ENCODE data around the gene SCD5.
"Not testable (repeated sequence)": the region's sequence is repeated elsewhere in the genome, so short reads cannot be mapped to it uniquely, and the experiment has no call there.

SCD5 gene

DNA sequence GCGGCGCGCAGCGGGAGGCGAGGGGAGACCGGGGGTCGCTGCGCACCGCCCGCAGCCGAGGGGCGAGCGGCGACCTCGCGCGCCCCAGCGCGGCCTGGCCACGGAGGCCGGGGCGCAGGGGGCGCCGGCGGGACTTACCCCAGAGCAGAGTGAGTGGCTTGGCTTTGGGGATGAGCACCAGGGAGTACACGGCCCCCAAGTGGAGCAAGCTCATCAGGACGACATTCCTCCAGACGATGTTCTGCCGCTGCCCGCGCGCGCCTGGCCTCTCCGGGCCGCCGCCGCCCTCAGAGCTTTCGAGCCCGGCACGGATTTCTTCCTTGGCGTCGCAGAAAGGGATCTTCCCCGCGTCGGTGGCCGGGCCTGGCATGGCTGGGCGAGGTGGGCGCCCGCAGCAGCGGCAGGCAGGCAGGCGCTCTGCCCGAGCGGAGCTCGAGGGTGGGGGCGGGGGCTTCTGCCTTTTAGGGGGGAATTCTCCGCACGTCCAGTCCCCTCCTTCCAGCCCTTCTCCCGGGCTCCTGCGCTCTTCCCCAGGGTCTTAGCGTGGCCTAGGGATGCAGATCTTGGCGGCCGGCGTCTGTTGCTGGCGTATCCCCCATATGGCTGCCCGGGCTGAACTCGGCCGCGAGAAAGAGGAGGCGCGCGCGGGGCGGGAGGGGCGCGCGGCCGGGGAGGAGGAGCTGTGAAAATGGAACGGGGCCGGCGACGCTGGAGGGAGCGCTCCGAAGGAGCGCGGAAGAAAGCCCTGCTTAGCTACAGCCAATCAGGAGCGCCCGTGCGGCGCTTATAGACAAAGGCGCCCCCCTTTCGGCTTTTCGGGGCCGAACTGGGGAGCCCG lies at the start of gene SCD5:
Gene SCD5, minus strand, starts transcription at position 629 of the 838 bp plus-strand sequence. Its CDS starts 259 bp downstream, at position 370.
- peak; percentile 95 for DNase-seq

DNA sequence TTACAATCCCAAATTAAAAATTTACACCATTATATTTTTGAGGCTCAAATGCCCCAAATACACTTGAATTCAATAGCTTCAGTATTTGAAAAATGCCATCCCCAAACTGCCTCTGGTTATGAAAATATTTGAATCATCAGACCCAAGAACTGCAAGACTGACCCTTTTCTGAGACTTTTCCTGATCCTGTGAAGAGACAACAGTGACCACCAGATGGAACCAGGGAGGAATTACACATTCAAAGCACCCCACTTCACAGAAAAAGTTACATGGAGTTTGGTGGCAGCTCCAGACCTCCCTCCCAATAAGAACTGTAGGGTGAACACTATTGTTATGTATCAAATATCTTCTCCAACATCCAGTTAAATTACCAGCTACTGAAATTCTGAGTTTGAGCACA lies 44.0 kb upstream of the SCD5 start:
- DNase-seq: no peak

- no peak for DNase-seq
Observed at GRCh38 chr4:82839624-82840023, 41.0 kb upstream of the SCD5 start.

DNA sequence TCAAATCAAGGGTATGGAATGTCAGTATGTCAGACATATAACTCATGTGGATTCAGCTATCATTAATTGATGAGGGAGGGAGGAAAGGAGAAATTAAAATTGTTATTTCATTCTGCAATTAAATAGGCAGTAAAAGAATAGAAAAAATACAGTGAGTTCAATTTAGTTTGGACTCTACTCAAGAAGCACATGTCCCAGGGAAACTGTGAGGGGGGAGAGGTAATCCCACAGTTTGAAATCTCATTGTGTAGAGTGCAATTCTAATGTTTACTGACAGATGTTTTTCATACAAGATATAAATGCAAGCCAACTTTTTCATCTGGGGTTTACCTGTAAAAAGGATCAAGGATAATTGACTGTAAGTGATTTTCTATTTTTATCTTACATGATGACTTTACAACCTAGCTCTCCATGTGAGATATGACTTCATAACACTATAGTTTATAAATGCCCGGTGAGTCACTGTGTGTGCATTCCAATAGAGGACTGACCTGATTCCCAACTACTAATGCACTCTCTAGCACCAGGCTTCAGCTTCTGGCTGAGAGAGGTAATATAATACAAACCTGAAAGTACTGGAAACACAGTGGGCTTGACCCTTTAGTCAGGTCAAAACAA lies 35.2 kb upstream of the SCD5 start:
- no peak for DNase-seq

DNA sequence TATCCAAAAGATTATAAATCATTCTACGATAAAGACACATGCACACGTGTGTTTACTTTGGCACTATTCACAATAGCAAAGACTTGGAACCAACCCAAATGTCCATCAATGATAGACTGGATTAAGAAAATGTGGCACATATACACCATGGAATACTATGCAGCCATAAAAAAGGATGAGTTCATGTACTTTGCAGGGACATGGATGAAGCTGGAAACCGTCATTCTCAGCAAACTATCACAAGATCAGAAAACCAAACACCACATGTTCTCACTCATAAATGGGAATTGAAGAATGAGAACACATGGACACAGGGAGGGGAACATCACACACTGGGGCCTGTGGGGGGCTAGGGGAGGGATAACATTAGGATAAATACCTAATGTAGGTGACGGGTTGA lies 34.5 kb upstream of the SCD5 start:
- DNase-seq: not testable (repeated sequence)

GRCh38 chr4:82825425-82825824 lies 26.8 kb upstream of the SCD5 start:
- DNase-seq: no peak

DNA sequence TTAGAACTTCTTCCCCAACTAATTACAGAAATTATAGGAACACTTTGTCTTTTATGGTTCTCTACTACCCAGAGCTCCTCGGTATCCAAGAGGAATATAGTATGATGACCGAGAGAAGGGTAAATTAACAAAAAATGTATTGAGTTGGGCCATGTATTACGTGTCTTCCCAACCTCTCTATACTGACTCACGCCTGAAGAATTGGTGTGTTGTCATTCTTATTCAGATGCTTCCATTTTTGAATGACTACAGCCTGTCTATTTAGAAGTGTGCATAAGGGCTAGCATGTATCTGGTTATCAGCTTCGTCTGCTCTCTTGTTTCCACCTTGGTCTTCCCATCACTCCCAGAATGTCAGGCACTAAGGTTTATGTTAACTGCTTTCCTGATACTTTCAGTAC lies 24.5 kb upstream of the SCD5 start:
- no peak for DNase-seq

GRCh38 chr4:82820689-82821088 lies 22.1 kb upstream of the SCD5 start:
- no peak for DNase-seq

DNA sequence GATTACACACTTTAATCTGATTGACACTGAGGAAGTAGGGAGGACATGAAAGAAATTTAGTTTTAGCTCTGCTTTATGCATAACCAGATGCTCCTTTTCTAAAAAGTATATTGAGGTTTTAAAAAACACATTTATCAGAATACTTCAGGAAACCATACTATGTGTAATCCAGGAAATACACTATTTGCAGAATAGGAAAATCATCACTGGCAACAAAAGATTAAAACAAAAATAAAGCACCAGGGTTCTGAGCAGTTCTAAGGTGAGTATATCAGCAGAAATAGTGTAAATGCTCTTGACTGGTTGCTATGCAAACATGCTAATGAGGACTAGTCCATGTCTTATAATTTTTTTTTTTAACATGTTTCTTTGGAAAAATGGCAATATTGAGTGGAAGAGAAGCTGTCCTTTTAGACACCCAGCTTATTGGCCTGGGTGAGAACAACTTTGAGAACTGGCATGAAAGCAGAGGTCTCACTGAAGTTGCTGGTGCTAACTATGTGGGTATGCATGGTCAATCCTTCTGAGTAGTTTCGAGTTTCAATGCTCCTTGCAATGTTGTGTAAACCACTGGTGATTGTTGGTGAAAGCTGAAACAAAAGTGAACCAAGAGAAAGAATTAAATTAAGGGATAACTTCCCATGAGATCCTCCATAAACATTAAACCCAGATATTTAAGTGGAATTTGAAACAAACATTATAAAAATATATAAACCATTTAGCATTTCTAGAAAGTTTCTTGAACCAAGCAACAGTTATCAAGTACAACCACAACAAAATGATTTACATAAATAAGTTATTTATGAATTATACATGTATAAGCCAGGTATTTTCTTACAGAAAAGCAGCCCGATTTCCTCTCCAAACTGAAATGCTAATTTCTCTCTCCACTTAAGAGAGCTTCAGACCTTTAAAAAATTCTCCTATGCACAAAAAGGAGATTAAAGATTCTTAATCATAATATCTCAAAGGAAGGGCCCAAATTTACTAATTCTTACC lies 20.4 kb upstream of the SCD5 start:
- no peak for DNase-seq

DNA sequence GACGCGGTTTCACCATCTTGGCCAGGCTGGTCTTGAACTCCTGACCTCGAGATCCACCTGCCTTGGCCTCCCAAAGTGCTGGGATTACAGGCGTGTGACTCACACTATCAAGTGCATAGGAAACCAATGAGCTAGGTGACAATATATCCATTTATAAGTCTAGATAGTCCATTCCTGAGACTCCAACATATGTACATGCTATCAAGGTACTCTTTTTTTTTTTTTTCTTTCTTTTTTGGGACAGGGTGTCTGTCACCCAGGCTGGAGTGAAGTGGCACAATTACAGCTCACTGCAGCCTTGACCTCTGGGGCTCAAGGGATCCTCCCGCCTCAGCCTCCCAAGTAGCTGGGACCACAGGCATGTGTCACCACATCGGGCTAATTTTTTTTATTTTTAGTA lies 18.3 kb upstream of the SCD5 start:
- DNase-seq: not testable (repeated sequence)

DNA sequence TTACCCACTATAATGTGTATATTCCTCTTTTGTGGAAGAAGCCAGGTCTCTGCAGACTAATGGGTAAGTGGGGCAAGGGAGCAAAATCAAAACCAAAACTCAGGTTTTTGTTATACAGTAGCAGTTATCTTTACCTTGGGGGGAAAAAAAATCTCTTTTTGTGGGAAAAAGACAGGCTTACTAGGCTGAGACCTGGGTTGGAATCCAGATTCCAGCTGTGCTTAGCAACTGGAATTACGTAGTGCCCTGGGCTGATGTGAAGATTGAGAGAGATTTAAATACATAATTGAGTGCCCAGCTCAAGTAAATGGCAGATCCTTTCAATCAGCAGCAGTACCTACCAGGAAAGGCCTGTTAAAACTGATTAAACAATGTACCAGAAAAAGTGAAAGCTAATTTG lies 15.4 kb upstream of the SCD5 start:
- DNase-seq: no peak

DNA sequence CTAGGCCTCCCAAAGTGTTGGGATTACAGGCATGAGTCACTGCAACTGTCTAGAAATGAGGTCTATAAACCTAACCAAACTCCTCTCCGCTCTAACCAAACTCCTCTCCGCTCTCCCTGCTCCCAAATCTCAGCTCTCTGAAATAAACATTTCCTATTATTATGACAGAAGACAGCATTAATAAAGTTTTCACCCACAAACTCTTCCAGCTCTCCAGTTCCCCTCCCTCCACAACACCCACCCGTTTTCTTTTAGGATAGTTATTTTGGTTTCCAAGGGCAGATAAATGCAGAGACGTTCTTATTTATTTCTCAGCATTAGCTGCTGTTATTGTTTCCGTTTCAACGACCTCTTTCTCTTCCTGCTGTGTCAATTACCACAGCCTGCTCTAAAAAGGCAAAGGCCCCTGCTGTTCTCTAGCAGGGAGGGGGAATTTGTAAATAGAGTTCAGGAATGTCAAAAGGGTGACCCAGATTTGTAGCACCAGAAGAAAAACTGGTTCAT lies 13.3 kb upstream of the SCD5 start:
- peak; percentile 78 for DNase-seq

GRCh38 chr4:82811392-82811791 lies 12.8 kb upstream of the SCD5 start:
- DNase-seq: no peak

GRCh38 chr4:82810176-82810575 lies 11.6 kb upstream of the SCD5 start:
- DNase-seq: peak; percentile 57

GRCh38 chr4:82809619-82810018 lies 11.0 kb upstream of the SCD5 start:
- DNase-seq: no peak

DNA sequence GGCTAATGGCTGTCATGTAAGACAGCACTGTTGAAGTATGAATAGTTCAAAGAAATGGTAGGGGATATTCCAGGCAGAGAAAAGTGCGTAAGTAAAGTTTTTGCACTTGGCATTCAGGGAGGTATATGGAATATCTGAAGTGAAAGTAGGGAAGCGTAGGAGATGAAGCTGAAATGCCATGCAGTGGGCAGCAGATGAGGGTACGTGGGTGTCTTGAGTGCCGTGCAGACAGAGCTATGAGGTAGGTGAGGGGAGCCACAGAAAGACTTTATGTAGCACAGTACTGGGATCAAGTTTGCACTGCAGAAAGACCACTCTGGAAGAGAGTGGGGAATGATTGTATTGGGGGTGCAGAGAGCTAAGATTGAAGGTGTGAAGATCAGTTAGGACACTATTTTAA lies 5.2 kb upstream of the SCD5 start:
- DNase-seq: no peak

DNA sequence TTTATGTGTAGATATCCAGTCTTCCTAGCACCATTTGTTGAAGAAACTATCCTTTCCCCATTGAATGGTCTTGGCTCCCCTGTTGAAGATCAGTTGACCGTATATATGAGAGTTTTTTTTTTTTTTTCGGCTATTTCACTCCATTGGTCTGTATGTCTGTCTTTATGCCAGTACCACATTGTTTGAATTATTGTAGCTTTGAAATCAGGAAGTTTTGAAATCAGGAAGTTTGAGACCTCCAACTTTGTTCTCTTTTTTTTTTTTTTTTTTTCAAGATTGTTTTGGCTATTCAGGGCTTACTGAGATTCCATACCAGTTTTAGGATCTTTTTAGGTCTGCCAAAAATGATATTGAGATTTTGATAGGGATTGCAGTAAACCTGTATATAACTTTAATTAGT lies 4.3 kb upstream of the SCD5 start:
- DNase-seq: no peak

DNA sequence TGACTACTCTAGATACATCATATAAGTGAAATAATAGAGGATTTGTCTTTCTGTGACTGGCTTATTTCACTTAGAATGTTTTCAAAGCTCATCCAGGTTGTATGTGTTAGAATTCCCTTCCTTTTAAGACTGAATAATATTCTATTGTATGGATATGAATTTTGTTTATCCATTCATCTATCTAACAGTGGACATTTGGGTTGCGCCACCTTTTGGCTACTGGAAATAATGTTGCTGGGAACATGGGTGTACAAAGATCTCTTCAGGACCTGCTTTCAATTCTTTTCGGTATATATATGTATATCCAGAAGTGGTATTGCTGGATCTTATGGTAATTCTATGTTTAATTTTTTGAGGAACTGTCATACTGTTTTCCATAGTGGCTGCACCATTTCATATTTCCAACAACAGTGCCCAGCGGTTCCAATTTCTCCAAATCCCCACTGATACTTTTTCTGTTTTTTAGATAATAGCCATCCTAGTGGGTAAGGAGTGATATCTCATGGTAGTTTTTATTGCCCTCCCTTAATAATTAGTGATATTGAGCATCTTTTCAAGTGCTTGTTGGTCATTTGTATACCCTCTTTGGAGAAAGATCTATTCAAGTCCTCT lies 3.4 kb upstream of the SCD5 start:
- DNase-seq: no peak

GRCh38 chr4:82799006-82799881 lies 648 bp upstream of the SCD5 start:
- DNase-seq: no peak

- DNase-seq: peak; percentile 77
Observed at GRCh38 chr4:82797405-82798111, 1.0 kb downstream of the SCD5 start.

GRCh38 chr4:82797040-82797404 lies 1.6 kb downstream of the SCD5 start:
- DNase-seq: no peak
